Measurements from ENCODE around the gene SEMA6C.

DNA sequence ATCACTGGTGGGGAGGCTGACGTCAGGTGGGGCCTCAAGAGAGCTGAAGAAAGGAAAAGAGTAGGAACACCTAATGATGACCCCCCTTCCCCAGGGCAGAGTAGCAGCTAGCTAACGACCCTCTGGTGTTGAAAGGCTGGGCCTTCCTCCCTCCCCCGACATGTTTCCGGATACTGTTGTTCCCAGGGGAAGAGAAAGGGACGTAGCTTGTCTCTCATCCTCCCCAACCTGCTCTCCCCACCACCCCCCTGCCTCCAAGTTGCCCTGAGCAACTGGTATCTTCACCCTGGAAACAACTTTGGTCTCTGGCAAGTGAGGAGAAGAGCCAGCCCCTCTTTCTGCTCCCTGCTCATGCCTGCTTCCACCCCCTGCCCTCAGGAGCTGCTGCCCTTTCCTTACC lies 2.4 kb downstream of the SEMA6C start:
- TF ChIP-seq, protein P1, sequence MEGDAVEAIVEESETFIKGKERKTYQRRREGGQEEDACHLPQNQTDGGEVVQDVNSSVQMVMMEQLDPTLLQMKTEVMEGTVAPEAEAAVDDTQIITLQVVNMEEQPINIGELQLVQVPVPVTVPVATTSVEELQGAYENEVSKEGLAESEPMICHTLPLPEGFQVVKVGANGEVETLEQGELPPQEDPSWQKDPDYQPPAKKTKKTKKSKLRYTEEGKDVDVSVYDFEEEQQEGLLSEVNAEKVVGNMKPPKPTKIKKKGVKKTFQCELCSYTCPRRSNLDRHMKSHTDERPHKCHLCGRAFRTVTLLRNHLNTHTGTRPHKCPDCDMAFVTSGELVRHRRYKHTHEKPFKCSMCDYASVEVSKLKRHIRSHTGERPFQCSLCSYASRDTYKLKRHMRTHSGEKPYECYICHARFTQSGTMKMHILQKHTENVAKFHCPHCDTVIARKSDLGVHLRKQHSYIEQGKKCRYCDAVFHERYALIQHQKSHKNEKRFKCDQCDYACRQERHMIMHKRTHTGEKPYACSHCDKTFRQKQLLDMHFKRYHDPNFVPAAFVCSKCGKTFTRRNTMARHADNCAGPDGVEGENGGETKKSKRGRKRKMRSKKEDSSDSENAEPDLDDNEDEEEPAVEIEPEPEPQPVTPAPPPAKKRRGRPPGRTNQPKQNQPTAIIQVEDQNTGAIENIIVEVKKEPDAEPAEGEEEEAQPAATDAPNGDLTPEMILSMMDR (IDR thresholded peaks at IDR 0.05), result no peak
- no peak for TF ChIP-seq POLR2A (IDR thresholded peaks at IDR 0.05)
